Tibial nerve (tissue), 4 donors: Measurements from ENCODE around the gene AMOT.

ENCODE experiments used
- CTCF ChIP-seq, 5 experiments: fragments of 200-600 bp in 3 of 5; fragments of 450-650 bp in 2 of 5; sonication (generic) in 3 of 5; IDR thresholded peaks; one replicate each; pipeline ENCODE4 v1.5.1; 2016 to 2019; ENCODE audit warnings: antibody characterized with exemption in 5 of 5, mild to moderate bottlenecking in 3 of 5, moderate library complexity in 2 of 5
- EP300 ChIP-seq, 2 donors: sonication (generic); formaldehyde crosslinking; IDR thresholded peaks; one replicate each; pipeline ENCODE4 v1.6.1; 2017; ENCODE audit warnings: antibody characterized with exemption in 2 of 2, mild to moderate bottlenecking in 1 of 2

- TF ChIP-seq CTCF (IDR thresholded peaks at IDR 0.05) (no peak), EP300 (IDR thresholded peaks at IDR 0.05) (no peak)
Observed at GRCh38 chrX:112761242-112762207, 79.1 kb downstream of the AMOT start.
